Measurements from ENCODE around the gene IFI6.

DNA sequence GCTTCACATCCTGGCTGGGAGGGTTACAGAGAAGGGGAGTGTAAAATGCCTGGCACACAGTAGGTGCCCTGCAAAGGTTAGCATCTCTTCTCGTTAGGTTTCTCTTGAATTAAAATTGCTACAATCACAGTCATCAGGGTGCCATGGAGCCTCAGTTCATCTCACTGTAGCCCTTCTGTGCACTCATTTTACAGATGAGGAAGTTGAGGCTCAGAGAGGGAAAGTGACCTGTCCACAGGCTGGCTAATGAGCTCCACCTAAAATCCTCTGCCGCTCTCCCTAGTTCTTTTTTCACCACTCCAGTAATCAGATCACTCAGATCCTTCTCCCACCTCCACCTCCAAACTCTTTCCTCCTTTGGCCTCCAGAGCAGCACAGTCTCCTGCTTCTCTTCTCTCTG, 54.6 kb downstream of the IFI6 start:
- TF ChIP-seq EZH2 (IDR thresholded peaks at IDR 0.05; ENCODE audit: low read length): no peak
- TF ChIP-seq, protein P1, sequence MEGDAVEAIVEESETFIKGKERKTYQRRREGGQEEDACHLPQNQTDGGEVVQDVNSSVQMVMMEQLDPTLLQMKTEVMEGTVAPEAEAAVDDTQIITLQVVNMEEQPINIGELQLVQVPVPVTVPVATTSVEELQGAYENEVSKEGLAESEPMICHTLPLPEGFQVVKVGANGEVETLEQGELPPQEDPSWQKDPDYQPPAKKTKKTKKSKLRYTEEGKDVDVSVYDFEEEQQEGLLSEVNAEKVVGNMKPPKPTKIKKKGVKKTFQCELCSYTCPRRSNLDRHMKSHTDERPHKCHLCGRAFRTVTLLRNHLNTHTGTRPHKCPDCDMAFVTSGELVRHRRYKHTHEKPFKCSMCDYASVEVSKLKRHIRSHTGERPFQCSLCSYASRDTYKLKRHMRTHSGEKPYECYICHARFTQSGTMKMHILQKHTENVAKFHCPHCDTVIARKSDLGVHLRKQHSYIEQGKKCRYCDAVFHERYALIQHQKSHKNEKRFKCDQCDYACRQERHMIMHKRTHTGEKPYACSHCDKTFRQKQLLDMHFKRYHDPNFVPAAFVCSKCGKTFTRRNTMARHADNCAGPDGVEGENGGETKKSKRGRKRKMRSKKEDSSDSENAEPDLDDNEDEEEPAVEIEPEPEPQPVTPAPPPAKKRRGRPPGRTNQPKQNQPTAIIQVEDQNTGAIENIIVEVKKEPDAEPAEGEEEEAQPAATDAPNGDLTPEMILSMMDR (optimal IDR thresholded peaks at IDR 0.05 in 1 of 3, IDR thresholded peaks at IDR 0.05 in 1 of 3, conservative IDR thresholded peaks at IDR 0.05 in 1 of 3; ENCODE audit: extremely low read depth in 1 of 3, insufficient read depth in 2 of 3, low read length in 3 of 3): no peak
